KMS-11 (cell line): ENCODE results near the gene MATR3.

Experiments used
- H2AFZ ChIP-seq: fragments of 200-600 bp; sonication (generic); 2 replicates; pipeline ENCODE4 v1.6.1; 2016; ENCODE audit warnings: antibody characterized with exemption, mixed run types, low read depth
- H3K27ac ChIP-seq: fragments of 200-600 bp; sonication (generic); 2 replicates; pipeline ENCODE4 v1.6.1; 2016; ENCODE audit warnings: mild to moderate bottlenecking, mixed run types
- H3K27me3 ChIP-seq: fragments of 200-600 bp; sonication (generic); 2 replicates; pipeline ENCODE4 v1.6.1; 2017; ENCODE audit warnings: mild to moderate bottlenecking, low read depth, mixed run types, moderate library complexity; ENCODE audit not compliant: insufficient read depth
- H3K36me3 ChIP-seq: fragments of 200-600 bp; sonication (generic); 2 replicates; pipeline ENCODE4 v1.6.1; 2017; ENCODE audit warnings: mild to moderate bottlenecking, mixed run types; ENCODE audit not compliant: insufficient read depth
- H3K4me1 ChIP-seq: fragments of 200-600 bp; sonication (generic); 2 replicates; pipeline ENCODE4 v1.6.1; 2016; ENCODE audit warnings: mild to moderate bottlenecking, low read depth, mixed run types; ENCODE audit not compliant: poor library complexity, severe bottlenecking
- H3K4me2 ChIP-seq: fragments of 200-600 bp; sonication (generic); 2 replicates; pipeline ENCODE4 v1.7.0; 2016; ENCODE audit warnings: mild to moderate bottlenecking, mixed run types
- H3K4me3 ChIP-seq: fragments of 200-600 bp; sonication (generic); IDR thresholded peaks from 2 replicates; pipeline ENCODE4 v1.6.1; 2017; ENCODE audit warnings: low read depth, low read length, mixed read lengths; ENCODE audit not compliant: insufficient read depth
- H3K79me2 ChIP-seq: fragments of 200-600 bp; sonication (generic); 2 replicates; pipeline ENCODE4 v1.6.1; 2016; ENCODE audit warnings: low read depth, mixed run types; ENCODE audit not compliant: insufficient read depth
- H3K9ac ChIP-seq: fragments of 200-600 bp; sonication (generic); 2 replicates; pipeline ENCODE4 v1.6.1; 2016; ENCODE audit warnings: mild to moderate bottlenecking, mixed run types
- H4K20me1 ChIP-seq: fragments of 200-600 bp; sonication (generic); 2 replicates; pipeline ENCODE4 v1.6.1; 2016; ENCODE audit warnings: mild to moderate bottlenecking, mixed run types; ENCODE audit not compliant: insufficient read depth
- CTCF ChIP-seq: fragments of 200-600 bp; sonication (generic); conservative IDR thresholded peaks from 2 replicates; pipeline ENCODE4 v1.6.1; 2017; ENCODE audit warnings: low read depth, mild to moderate bottlenecking, antibody characterized with exemption, low read length, moderate library complexity, mixed read lengths

MATR3 gene

GRCh38 chr5:139371482-139372435 is 78.2 kb downstream of the MATR3 start:
- 0 out of 2 replicates have a peak, but pooled peaks cover 3% of the 10 kb centered on the region for H3K36me3 ChIP-seq
- peaks cover 3% of the 10 kb centered on the region for H3K4me1 ChIP-seq
- TF ChIP-seq CTCF = no peak

GRCh38 chr5:139374909-139375308 is 81.4 kb downstream of the MATR3 start:
- no peaks in the 10 kb centered on the region for H3K36me3 ChIP-seq
- H3K27me3 ChIP-seq = no peaks in the 10 kb centered on the region
- no peaks in the 10 kb centered on the region for H4K20me1 ChIP-seq
- H3K27ac ChIP-seq = no peak overlapping the region
- no peak overlapping the region for H3K4me2 ChIP-seq
- no peak overlapping the region for H2AFZ ChIP-seq
- H3K79me2 ChIP-seq = no peaks in the 10 kb centered on the region
- no peak overlapping the region for H3K4me3 ChIP-seq
- H3K4me1 ChIP-seq = no peaks in the 10 kb centered on the region
- H3K9ac ChIP-seq = no peak overlapping the region
- no peak for TF ChIP-seq CTCF

More at GRCh38 chr5:139371482-139372435, 78.2 kb downstream of the MATR3 start:
- Histone ChIP-seq H4K20me1 (no peaks in the 10 kb centered on the region), H2AFZ (no peak overlapping the region), H3K27me3 (no peaks in the 10 kb centered on the region), H3K4me2 (no peak overlapping the region), H3K79me2 (no peaks in the 10 kb centered on the region), H3K4me3 (no peak overlapping the region), H3K9ac (no peak overlapping the region), H3K27ac (no peak overlapping the region)

GRCh38 chr5:139376364-139376763 is 82.8 kb downstream of the MATR3 start:
- no peak overlapping the region for H3K4me2 ChIP-seq
- H4K20me1 ChIP-seq = no peaks in the 10 kb centered on the region
- H3K36me3 ChIP-seq = no peaks in the 10 kb centered on the region
- no peak for TF ChIP-seq CTCF
- no peaks in the 10 kb centered on the region for H3K79me2 ChIP-seq
- H3K9ac ChIP-seq = no peak overlapping the region
- no peak overlapping the region for H2AFZ ChIP-seq
- no peak overlapping the region for H3K4me3 ChIP-seq
- H3K27me3 ChIP-seq = no peaks in the 10 kb centered on the region
- H3K27ac ChIP-seq = no peak overlapping the region
- no peaks in the 10 kb centered on the region for H3K4me1 ChIP-seq

GRCh38 chr5:139377226-139377625 is 83.7 kb downstream of the MATR3 start:
- no peaks in the 10 kb centered on the region for H3K27me3 ChIP-seq
- no peak overlapping the region for H3K4me3 ChIP-seq
- no peaks in the 10 kb centered on the region for H4K20me1 ChIP-seq
- no peak overlapping the region for H3K27ac ChIP-seq
- no peak overlapping the region for H2AFZ ChIP-seq
- no peaks in the 10 kb centered on the region for H3K4me1 ChIP-seq
- no peak overlapping the region for H3K9ac ChIP-seq
- H3K79me2 ChIP-seq = no peaks in the 10 kb centered on the region
- no peaks in the 10 kb centered on the region for H3K36me3 ChIP-seq
- TF ChIP-seq CTCF = no peak
- no peak overlapping the region for H3K4me2 ChIP-seq
